NAMALWA (cell line): ENCODE results near the gene CDK14.
"Not testable (repeated sequence)": the region's sequence is repeated elsewhere in the genome, so short reads cannot be mapped to it uniquely, and the experiment has no call there.

Experiments
- DNase-seq: peaks from one replicate; pipeline ENCODE4 v3.0.0-alpha.2; 2015; ENCODE audit warnings: low spot score

The CDK14 gene

GRCh38 chr7:90629297-90629918 lies 33.3 kb downstream of the CDK14 start:
- DNase-seq = peak; percentile 83

DNA sequence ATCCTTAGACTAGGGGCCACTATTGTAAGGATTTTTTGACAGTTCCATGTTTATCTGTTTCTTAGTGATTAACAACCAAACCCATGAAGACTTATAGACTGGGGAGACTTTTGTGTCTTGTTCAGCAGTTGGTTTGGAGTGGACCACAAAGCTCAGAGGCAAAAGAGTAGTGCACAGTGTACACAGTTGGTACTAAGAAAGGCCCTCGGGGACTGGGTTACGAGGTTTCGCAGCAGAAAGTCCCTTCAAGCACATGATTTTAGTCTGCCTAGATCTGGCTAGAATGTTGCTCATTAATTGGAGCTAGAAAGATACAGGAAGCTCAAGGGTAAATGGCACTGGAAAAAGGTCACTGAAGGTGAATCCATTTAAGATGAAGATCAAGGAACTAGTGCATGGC lies 35.4 kb downstream of the CDK14 start:
- DNase-seq = no peak

DNA sequence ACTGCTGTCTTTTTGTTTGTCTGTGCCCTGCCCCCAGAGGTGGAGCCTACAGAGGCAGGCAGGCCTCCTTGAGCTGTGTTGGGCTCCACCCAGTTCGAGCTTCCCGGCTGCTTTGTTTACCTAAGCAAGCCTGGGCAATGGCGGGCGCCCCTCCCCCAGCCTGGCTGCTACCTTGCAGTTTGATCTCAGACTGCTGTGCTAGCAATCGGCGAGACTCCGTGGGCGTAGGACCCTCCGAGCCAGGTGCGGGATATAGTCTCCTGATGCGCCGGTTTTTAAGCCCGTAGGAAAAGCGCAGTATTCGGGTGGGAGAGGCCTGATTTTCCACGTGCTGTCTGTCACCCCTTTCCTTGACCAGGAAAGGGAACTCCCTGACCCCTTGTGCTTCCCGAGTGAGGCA lies 43.6 kb downstream of the CDK14 start:
- DNase-seq = not testable (repeated sequence)

DNA sequence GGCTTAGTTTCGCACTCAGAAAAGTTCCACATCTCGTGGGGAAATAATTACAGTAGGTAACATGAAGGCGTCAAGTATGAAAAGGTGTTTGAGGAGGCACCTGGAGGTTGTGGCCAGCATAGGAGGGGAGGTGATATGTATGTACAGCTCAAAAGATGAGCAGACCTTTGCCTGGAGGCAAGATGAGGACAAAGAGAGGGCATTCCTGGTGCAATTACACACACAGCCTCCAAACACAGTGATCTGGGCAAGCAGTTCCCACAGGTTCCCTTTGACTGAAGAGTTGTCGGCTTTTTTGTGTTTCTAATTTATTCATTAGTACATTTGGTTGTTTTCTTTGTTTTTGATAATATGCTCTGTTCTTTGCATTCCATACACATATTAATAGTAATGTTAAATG lies 46.9 kb downstream of the CDK14 start:
- DNase-seq = no peak

- peak; percentile 30 for DNase-seq
Observed at GRCh38 chr7:90645784-90646183, 49.7 kb downstream of the CDK14 start.

GRCh38 chr7:90648107-90648506 lies 52.0 kb downstream of the CDK14 start:
- no peak for DNase-seq

GRCh38 chr7:90648834-90649233 lies 52.7 kb downstream of the CDK14 start:
- DNase-seq = no peak

DNA sequence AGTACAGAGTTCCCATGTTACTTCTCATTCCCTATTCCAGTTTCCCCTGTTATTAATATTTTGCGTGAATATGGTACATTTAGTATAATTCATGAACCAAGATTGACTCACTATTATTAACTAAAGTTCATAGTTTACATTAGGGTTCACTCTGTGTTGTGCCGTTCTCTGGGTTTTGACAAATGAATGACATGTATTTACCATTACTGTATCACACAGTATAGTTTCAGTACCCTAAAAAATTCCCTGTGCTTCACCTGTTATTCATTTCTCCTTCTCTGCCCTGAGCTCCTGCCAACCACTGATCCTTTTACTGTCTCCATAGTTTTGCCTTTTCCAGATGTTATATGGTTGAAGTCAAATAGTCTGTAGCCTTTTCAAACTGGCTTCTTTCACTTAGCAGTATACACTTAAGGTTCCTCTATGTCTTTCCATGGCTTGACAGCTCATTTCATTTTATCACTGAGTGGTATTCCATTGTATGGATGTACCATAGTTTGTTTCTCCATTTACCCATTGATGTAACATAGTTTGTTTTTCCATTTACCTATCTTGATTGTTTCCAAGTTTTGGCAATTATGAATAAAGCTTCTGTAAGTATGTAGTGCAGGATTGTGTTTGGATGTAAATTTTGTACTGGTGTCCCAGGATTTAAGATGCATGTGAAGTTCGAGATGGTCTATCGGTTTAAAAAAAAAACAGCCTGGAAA lies 58.8 kb downstream of the CDK14 start:
- DNase-seq = no peak

DNA sequence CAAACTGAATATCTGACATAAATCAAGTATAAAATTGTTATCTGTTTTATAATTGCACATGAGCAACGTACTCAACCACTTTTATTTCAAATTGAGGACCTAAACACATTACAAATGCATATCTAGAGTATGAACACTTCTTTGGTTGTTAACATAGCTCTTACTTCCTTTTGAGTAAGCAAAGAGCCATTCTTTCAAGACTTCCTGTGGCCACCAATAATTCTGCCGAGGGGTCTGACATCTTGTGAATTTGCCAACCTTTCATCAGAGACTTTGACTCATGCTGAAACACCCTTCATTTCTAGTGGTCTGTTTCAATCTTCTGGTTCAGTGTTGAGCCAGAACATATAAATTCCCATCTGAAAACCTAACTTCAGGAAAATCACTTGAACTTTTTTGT lies 59.4 kb downstream of the CDK14 start:
- no peak for DNase-seq

DNA sequence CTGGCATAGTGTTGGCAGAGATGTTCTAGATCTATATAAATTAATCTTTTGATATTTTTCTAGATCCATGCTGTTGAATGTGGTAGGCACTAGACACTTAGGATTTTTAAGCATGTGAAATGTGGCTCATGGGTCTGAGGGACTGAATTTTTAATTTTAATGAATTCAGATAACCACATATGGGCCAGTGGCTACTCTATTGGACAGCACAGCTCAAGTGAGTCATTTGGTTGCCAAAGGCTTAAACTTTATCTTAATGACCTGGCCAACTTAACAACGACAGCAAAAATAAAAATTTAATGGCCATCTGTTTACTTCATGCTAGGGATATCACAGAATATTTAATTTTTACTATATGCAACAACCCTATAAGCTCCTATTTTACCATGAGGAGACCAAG lies 61.4 kb downstream of the CDK14 start:
- no peak for DNase-seq

DNA sequence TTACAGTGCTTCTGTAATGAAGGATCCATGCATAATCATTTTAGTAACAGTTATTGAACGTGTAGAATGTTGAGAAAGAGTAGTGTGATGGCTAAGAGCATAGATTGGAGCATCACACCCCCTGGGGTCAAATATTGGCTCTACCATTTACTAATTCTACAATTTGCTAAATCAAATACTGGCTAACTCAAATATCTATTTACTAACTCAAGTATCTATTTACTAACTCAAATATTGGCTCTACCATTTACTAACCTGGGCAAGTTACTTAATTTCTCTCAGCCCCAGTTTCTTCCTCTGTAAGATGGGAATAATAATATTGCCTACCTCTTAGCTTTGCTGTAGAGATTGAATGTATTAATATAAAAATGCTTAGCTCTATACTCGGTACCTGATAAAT lies 64.0 kb downstream of the CDK14 start:
- no peak for DNase-seq

GRCh38 chr7:90660819-90661218 lies 64.7 kb downstream of the CDK14 start:
- no peak for DNase-seq

DNA sequence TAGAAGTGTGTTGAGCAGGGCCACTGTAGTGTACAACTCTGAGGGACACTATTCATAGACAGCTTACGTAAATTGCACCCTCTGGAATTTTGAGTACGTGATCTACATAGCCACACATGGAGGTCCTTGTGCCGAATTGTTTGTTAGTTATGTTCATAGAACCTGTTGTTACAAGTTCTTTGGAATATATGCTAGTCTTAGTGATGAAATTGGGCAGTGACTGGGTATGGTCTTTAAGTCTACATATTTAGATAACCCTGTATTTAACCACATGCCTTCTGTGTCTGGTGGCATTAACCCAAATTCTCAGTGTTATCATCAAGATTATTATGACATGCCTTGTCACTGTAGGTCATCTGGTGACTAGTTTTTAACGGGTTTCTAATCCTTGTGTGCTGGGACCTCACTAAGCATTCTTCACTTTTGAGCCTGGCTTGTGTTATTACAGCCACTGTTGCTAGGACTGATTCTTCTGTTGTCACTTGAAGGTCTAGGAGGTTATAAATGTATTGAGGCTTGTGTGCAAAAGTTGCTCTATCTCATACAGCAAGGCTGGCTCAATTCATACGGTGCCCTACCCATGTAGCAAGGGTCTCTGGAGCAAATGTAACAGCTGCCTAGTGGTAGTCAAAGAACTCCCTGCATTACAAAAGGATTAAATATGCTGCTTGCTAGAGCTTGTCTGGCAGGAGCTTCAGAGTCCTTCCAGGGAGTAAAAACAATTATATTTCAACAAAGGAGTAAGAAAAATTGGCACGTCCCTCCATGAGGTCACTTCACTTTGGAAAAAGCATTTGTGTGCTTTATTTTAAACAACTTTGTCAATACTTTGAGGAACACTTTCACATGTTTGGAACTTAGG lies 65.4 kb downstream of the CDK14 start:
- no peak for DNase-seq

DNA sequence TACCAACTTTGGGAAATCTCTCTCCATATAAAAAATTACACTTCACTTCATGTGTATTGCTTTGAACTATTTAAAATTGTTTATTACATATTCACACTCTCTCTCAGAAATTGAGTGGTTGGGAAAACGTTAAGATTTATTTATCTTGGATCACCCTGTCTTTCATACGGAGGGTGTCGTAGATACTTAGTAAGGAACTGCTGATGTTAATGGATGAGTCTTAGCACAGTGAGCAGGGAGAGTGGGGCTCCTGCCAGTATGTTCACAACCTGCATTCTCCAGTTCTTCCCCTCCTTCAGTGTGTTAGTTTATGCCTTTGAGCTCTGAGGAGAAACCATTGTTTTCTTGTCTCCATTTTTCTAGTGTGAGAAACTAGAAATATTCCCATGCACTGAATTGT lies 67.1 kb downstream of the CDK14 start:
- no peak for DNase-seq

- DNase-seq = no peak
Observed at GRCh38 chr7:90666186-90666585, 70.1 kb downstream of the CDK14 start.

DNA sequence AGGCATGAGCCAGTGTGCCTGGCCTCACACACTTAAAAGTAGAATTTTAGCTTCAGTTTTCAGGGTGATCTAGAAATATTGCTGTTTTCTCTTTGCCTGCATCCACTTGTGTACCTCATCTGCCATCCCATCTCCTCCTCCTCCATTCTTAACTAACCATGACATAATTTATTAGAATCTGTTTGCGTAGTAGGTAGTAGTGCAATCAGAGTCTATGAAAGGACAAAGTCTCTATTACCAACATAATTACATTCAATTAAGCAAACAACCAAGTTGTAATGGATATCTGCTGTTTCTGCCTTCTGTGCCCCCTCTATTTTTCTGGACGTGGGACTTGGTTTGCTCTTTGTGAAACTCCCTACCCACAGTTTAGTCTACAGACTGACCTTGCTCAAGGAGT lies 72.9 kb downstream of the CDK14 start:
- DNase-seq = no peak

- no peak for DNase-seq
Observed at GRCh38 chr7:90669492-90669891, 73.4 kb downstream of the CDK14 start.

DNA sequence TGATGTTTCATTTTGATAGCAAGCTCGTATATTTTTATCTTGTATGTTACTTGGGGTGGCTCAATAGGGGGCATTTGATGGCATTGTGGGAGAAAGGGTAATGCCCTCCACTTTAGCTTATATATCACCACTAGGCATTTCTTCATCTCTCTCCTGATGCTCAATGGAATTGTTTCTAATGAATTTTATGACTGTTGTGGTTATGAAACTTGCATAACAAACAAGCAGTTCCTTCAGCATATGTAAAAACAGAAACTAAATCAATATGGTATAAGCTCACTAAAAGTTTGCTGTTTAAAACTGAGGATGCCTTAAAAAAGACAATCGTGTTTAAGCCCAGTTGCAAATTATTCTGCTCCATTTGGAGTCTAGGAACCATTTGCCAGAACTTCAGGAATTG lies 75.5 kb downstream of the CDK14 start:
- no peak for DNase-seq

DNA sequence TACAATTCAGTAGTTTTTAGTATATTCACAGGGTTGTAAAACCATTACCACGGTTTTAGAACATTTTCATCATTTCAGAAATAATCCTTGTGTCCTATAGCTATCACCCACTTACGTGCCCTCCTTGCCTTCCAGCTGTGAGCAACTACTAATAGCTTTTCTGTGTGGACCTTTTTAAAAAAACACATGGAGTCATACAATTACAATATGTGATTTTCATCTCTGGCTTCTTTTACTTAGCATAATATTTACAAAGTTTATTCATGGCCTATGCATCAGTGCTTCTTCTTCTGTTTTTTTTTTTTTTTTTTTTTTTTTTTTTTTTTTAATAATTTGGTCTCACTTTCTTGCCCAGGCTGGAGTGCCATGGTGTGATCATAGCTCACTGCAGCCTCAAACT lies 76.1 kb downstream of the CDK14 start:
- no peak for DNase-seq

GRCh38 chr7:90674625-90675024 lies 78.5 kb downstream of the CDK14 start:
- no peak for DNase-seq

GRCh38 chr7:90675982-90676381 lies 79.9 kb downstream of the CDK14 start:
- DNase-seq = no peak

GRCh38 chr7:90677486-90678404 lies 81.6 kb downstream of the CDK14 start:
- DNase-seq = no peak
